OCI-LY7 (cell line): ENCODE measurements around the gene C16orf96.

Source experiments
- EZH2phosphoT487 ChIP-seq: fragments of 200-600 bp; sonication (generic); IDR thresholded peaks from 2 replicates; pipeline ENCODE4 v1.6.1; 2018; ENCODE audit warnings: low read depth, borderline replicate concordance, mild to moderate bottlenecking, mixed run types, antibody characterized with exemption, low read length, moderate library complexity, mixed read lengths
- TF ChIP-seq, protein P1 (sequence below): fragments of 200-600 bp; sonication (generic); conservative IDR thresholded peaks from 2 replicates; pipeline ENCODE4 v1.5.1; 2014; ENCODE audit warnings: mild to moderate bottlenecking, antibody characterized with exemption, low read length, moderate library complexity, mixed read lengths

- TF ChIP-seq, protein P1, sequence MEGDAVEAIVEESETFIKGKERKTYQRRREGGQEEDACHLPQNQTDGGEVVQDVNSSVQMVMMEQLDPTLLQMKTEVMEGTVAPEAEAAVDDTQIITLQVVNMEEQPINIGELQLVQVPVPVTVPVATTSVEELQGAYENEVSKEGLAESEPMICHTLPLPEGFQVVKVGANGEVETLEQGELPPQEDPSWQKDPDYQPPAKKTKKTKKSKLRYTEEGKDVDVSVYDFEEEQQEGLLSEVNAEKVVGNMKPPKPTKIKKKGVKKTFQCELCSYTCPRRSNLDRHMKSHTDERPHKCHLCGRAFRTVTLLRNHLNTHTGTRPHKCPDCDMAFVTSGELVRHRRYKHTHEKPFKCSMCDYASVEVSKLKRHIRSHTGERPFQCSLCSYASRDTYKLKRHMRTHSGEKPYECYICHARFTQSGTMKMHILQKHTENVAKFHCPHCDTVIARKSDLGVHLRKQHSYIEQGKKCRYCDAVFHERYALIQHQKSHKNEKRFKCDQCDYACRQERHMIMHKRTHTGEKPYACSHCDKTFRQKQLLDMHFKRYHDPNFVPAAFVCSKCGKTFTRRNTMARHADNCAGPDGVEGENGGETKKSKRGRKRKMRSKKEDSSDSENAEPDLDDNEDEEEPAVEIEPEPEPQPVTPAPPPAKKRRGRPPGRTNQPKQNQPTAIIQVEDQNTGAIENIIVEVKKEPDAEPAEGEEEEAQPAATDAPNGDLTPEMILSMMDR, result peak; percentile 87
- TF ChIP-seq EZH2phosphoT487, result no peak
Observed at GRCh38 chr16:4517812-4518680, 38.1 kb upstream of the C16orf96 start.
